Measurements from ENCODE around the gene SRRM3.

- TF ChIP-seq CTCF (IDR thresholded peaks at IDR 0.05) (no peak), POLR2A (IDR thresholded peaks at IDR 0.05) (no peak)
Observed at GRCh38 chr7:76238326-76238725, 36.6 kb downstream of the SRRM3 start.

Data from esophagus squamous epithelium (tissue), 4 donors.